ENCODE results near the gene PCDH18. TPM values are rescaled to one million over a fixed set of nuclear protein-coding genes. Genes with fewer than 3 reads are reported as not detected.

PCDH18 gene
- total RNA-seq, 2 donors from 2014 or later: 5.3 to 5.6 TPM

DNA sequence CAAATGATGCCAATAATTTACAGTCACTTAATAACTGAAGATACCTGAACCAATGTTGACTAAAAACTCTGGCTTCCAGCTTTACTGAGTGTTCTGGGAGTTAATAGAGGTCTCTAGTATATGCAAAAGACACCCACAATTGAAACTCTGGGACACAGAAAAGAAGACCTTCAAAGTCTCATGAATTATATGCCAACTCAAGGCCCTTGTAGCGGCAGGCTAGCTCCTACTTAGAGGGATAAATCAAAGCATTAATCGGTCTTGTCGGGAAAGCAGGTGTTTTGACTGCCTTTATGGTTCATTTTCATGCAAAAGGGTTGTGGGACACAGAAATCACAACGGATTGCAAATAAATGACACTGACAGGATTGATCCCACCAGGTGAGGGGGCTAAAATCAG is 55.9 kb downstream of the PCDH18 start:
- Histone ChIP-seq H3K27ac (no peak overlapping the region), H3K9me3 (no peaks in the 10 kb centered on the region), H3K4me3 (no peak overlapping the region), H3K27me3 (no peaks in the 10 kb centered on the region), H3K36me3 (no peaks in the 10 kb centered on the region), H3K4me1 (peaks cover 0 to 6% of the 10 kb centered on the region in 2 donors)
- DNase-seq (ENCODE audit: low spot score): no peak
- TF ChIP-seq, protein P1, sequence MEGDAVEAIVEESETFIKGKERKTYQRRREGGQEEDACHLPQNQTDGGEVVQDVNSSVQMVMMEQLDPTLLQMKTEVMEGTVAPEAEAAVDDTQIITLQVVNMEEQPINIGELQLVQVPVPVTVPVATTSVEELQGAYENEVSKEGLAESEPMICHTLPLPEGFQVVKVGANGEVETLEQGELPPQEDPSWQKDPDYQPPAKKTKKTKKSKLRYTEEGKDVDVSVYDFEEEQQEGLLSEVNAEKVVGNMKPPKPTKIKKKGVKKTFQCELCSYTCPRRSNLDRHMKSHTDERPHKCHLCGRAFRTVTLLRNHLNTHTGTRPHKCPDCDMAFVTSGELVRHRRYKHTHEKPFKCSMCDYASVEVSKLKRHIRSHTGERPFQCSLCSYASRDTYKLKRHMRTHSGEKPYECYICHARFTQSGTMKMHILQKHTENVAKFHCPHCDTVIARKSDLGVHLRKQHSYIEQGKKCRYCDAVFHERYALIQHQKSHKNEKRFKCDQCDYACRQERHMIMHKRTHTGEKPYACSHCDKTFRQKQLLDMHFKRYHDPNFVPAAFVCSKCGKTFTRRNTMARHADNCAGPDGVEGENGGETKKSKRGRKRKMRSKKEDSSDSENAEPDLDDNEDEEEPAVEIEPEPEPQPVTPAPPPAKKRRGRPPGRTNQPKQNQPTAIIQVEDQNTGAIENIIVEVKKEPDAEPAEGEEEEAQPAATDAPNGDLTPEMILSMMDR (IDR thresholded peaks at IDR 0.05): no peak

DNA sequence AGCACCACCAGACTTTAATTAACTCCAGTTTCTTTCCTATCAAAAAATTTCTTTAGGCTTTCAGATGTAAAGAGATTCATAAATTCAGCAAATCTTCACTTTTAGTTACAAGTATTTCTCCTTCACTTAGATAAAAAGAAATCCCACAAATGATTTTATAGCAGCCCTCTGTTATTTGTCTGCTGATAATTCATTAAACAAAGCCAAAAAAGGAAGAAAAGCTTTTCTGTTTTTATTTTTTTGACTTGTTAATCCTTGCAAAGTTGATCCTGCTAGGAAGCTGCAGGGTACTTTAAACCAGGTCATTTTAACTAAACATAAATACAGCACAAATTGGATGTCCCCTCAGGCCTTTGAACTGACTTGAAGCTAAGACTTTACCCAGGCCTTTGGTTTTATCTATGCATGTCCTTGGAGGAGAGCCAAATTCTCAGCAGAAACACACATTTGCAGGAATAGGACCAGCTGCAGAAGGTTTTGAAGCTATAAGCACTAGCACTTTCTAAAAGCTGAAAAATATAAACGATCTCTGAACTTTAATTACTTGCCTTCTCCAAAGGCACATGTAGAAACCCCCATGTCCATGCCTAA is 57.5 kb downstream of the PCDH18 start:
- H3K27ac ChIP-seq: no peak overlapping the region
- DNase-seq (ENCODE audit: low spot score): no peak
- H3K36me3 ChIP-seq: no peaks in the 10 kb centered on the region
- H3K4me3 ChIP-seq: no peak overlapping the region
- no peaks in the 10 kb centered on the region for H3K9me3 ChIP-seq
- H3K27me3 ChIP-seq: no peaks in the 10 kb centered on the region
- H3K4me1 ChIP-seq: peaks cover 0 to 6% of the 10 kb centered on the region in 2 donors
- TF ChIP-seq, protein P1 (IDR thresholded peaks at IDR 0.05): no peak

DNA sequence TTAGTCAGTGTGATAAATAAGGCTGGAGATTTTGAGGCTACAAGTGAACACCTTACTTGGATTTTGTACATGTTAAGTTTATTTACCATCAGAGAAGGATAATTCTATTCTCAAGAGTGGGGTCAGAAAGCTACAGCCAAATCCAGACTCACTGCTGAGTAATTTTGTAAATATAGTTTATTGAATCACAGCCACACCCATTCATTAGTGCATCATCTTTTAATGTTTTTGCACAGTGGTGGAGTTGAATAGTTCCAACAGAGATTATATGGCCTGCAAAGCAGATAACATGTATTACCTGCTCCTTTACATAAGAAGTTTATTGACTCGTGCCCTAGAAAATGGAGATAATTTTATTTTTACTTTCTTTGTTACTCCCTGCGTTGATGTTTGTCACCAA is 60.4 kb downstream of the PCDH18 start:
- no peak overlapping the region for H3K4me3 ChIP-seq
- H3K9me3 ChIP-seq: peaks cover 0 to 5% of the 10 kb centered on the region in 2 donors
- H3K4me1 ChIP-seq: peaks cover 0 to 6% of the 10 kb centered on the region in 2 donors
- H3K27ac ChIP-seq: no peak overlapping the region
- TF ChIP-seq, protein P1 (IDR thresholded peaks at IDR 0.05): no peak
- H3K27me3 ChIP-seq: no peaks in the 10 kb centered on the region
- no peaks in the 10 kb centered on the region for H3K36me3 ChIP-seq
- no peak for DNase-seq (ENCODE audit: low spot score)

DNA sequence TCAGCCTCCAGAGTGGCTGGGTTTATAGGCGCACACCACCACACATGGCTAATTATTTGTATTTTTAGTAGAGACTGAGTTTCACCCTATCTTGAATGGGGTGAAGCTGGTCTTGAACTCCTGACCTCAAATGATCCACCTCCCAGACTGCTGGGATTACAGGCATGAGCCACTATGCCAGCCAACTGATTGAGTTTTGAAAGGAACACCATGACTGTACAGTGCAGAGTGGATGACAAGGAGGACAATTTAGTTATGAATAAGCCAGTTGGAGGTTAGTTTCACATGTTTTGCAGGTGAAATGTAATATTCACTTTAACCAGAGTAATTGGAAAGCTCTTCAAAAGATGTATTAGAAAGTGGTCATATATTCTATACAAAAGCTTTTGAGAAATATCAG is 60.8 kb downstream of the PCDH18 start:
- peaks cover 0 to 6% of the 10 kb centered on the region in 2 donors for H3K4me1 ChIP-seq
- no peak overlapping the region for H3K4me3 ChIP-seq
- peaks cover 0 to 5% of the 10 kb centered on the region in 2 donors for H3K9me3 ChIP-seq
- no peak overlapping the region for H3K27ac ChIP-seq
- no peak for DNase-seq (ENCODE audit: low spot score)
- H3K27me3 ChIP-seq: no peaks in the 10 kb centered on the region
- H3K36me3 ChIP-seq: no peaks in the 10 kb centered on the region
- TF ChIP-seq, protein P1 (IDR thresholded peaks at IDR 0.05): no peak

DNA sequence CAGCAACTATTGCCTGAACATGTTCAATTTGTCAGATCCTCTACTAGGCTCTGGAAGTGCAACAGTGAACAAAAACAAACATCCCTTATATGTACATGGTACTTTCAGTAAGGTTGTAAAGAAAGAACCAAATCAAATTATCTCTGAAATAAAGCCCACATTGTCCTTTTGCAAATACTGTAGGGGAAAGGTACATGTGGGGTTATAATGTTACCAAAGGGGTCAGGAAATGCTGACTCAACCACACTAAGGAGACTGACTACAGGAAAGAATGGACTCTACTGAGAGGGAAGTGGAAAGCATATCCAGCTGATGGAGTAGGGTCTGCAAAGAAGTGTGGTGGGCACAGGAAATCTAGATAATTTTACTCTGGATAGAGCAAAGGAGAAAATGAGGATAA is 61.5 kb downstream of the PCDH18 start:
- TF ChIP-seq, protein P1 (IDR thresholded peaks at IDR 0.05): no peak
- DNase-seq (ENCODE audit: low spot score): no peak
- Histone ChIP-seq H3K4me1 (peaks cover 0 to 6% of the 10 kb centered on the region in 2 donors), H3K27me3 (no peaks in the 10 kb centered on the region), H3K9me3 (peaks cover 0 to 5% of the 10 kb centered on the region in 2 donors), H3K27ac (no peak overlapping the region), H3K36me3 (no peaks in the 10 kb centered on the region), H3K4me3 (no peak overlapping the region)

Data from right atrium auricular region (tissue), 2 donors.